Measurements from ENCODE around the gene BASP1. TPM values are rescaled to one million over a fixed set of nuclear protein-coding genes. Genes with fewer than 3 reads are reported as not detected.

Gene BASP1
- total and polyA plus RNA-seq, 7 experiments from 2014 or later = 0.23 to 9.6 (median 1.2) TPM; not detected in 1

- Histone ChIP-seq H3K27ac (ENCODE audit: low read depth, low read length) (no peak overlapping the region), H3K4me1 (ENCODE audit: control insufficient read depth in 2 of 2, insufficient read depth in 2 of 2, low read length in 2 of 2) (no peaks in the 10 kb centered on the region), H3K9me3 (ENCODE audit: control insufficient read depth in 2 of 3, low read length in 3 of 3) (no peaks in the 10 kb centered on the region), H3K4me3 (ENCODE audit: low read length) (no peak overlapping the region), H3K27me3 (ENCODE audit: control insufficient read depth in 2 of 2, insufficient read depth in 2 of 2, low read length in 2 of 2) (no peaks in the 10 kb centered on the region), H3K36me3 (ENCODE audit: control insufficient read depth in 2 of 3, insufficient read depth in 3 of 3, low read length in 3 of 3) (no peaks in the 10 kb centered on the region)
- intact Hi-C loops (cut with micrococcal nuclease) = no loop called here
- ChIA-PET POLR2A (no interaction called here), CTCF (no interaction called here)
- no peaks in the 10 kb centered on the region for H3K36me3 Mint-ChIP-seq
- ATAC-seq (no peak), DNase-seq (no peak)
- no peak overlapping the region for H3K27ac Mint-ChIP-seq
- H3K4me1 Mint-ChIP-seq = no peaks in the 10 kb centered on the region
- peaks cover 0 to 29% (median 17%) of the 10 kb centered on the region in 5 donors for H3K27me3 Mint-ChIP-seq
- no peak overlapping the region for H3K4me3 Mint-ChIP-seq
- H3K9me3 Mint-ChIP-seq = peaks cover 0 to 3% (median 0%) of the 10 kb centered on the region in 11 donors
These were observed 10.4 kb downstream of the BASP1 start for GRCh38 chr5:17227868-17228267.

- CTCF ChIA-PET = no interaction called here
- no peak for ATAC-seq
- Mint-ChIP-seq H3K4me3 (no peak overlapping the region), H3K27me3 (peaks cover 0 to 23% (median 12%) of the 10 kb centered on the region in 5 donors), H3K36me3 (no peaks in the 10 kb centered on the region), H3K9me3 (peaks cover 0 to 3% (median 0%) of the 10 kb centered on the region in 11 donors), H3K27ac (no peak overlapping the region), H3K4me1 (no peaks in the 10 kb centered on the region)
- no peak overlapping the region for H3K4me3 ChIP-seq (ENCODE audit: low read length)
- no peak overlapping the region for H3K27ac ChIP-seq (ENCODE audit: low read depth, low read length)
- POLR2A ChIA-PET = no interaction called here
- intact Hi-C loops (cut with micrococcal nuclease) = no loop called here
- H3K27me3 ChIP-seq (ENCODE audit: control insufficient read depth in 2 of 2, insufficient read depth in 2 of 2, low read length in 2 of 2) = no peaks in the 10 kb centered on the region
- H3K4me1 ChIP-seq (ENCODE audit: control insufficient read depth in 2 of 2, insufficient read depth in 2 of 2, low read length in 2 of 2) = no peaks in the 10 kb centered on the region
- H3K36me3 ChIP-seq (ENCODE audit: control insufficient read depth in 2 of 3, insufficient read depth in 3 of 3, low read length in 3 of 3) = no peaks in the 10 kb centered on the region
- no peak for DNase-seq
- no peaks in the 10 kb centered on the region for H3K9me3 ChIP-seq (ENCODE audit: control insufficient read depth in 2 of 3, low read length in 3 of 3)
These were observed 11.4 kb downstream of the BASP1 start for GRCh38 chr5:17228821-17229291.

GRCh38 chr5:17229313-17229712 is 11.9 kb downstream of the BASP1 start:
- Histone ChIP-seq H3K36me3 (ENCODE audit: control insufficient read depth in 2 of 3, insufficient read depth in 3 of 3, low read length in 3 of 3) (no peaks in the 10 kb centered on the region), H3K27ac (ENCODE audit: low read depth, low read length) (no peak overlapping the region)

GRCh38 chr5:17230191-17230590 is 12.8 kb downstream of the BASP1 start:
- ChIA-PET CTCF (no interaction called here), POLR2A (no interaction called here)
- no peak for ATAC-seq
- Mint-ChIP-seq H3K9me3 (peaks cover 0 to 1% (median 0%) of the 10 kb centered on the region in 11 donors), H3K36me3 (no peaks in the 10 kb centered on the region), H3K27me3 (peaks cover 0 to 19% (median 9%) of the 10 kb centered on the region in 5 donors), H3K27ac (no peak overlapping the region), H3K4me1 (no peaks in the 10 kb centered on the region), H3K4me3 (no peak overlapping the region)
- H3K4me3 ChIP-seq (ENCODE audit: low read length) = no peak overlapping the region
- intact Hi-C loops (cut with micrococcal nuclease) = no loop called here
- no peak for DNase-seq
- no peaks in the 10 kb centered on the region for H3K36me3 ChIP-seq (ENCODE audit: control insufficient read depth in 2 of 3, insufficient read depth in 3 of 3, low read length in 3 of 3)
- H3K9me3 ChIP-seq (ENCODE audit: control insufficient read depth in 2 of 3, low read length in 3 of 3) = no peaks in the 10 kb centered on the region
- no peak overlapping the region for H3K27ac ChIP-seq (ENCODE audit: low read depth, low read length)
- H3K4me1 ChIP-seq (ENCODE audit: control insufficient read depth in 2 of 2, insufficient read depth in 2 of 2, low read length in 2 of 2) = no peaks in the 10 kb centered on the region
- no peaks in the 10 kb centered on the region for H3K27me3 ChIP-seq (ENCODE audit: control insufficient read depth in 2 of 2, insufficient read depth in 2 of 2, low read length in 2 of 2)

More at GRCh38 chr5:17229313-17229712, 11.9 kb downstream of the BASP1 start:
- no peak for DNase-seq
- Mint-ChIP-seq H3K9me3 (peaks cover 0 to 3% (median 0%) of the 10 kb centered on the region in 11 donors), H3K4me3 (no peak overlapping the region), H3K4me1 (no peaks in the 10 kb centered on the region), H3K27me3 (peaks cover 0 to 20% (median 12%) of the 10 kb centered on the region in 5 donors), H3K27ac (no peak overlapping the region), H3K36me3 (no peaks in the 10 kb centered on the region)
- POLR2A ChIA-PET = no interaction called here
- no peak overlapping the region for H3K4me3 ChIP-seq (ENCODE audit: low read length)
- H3K27me3 ChIP-seq (ENCODE audit: control insufficient read depth in 2 of 2, insufficient read depth in 2 of 2, low read length in 2 of 2) = no peaks in the 10 kb centered on the region
- H3K4me1 ChIP-seq (ENCODE audit: control insufficient read depth in 2 of 2, insufficient read depth in 2 of 2, low read length in 2 of 2) = no peaks in the 10 kb centered on the region
- no peaks in the 10 kb centered on the region for H3K9me3 ChIP-seq (ENCODE audit: control insufficient read depth in 2 of 3, low read length in 3 of 3)
- intact Hi-C loops (cut with micrococcal nuclease) = no loop called here
- peak; percentile 12 for ATAC-seq
- CTCF ChIA-PET = no interaction called here

GRCh38 chr5:17230808-17231525 is 13.5 kb downstream of the BASP1 start:
- Mint-ChIP-seq H3K27ac (no peak overlapping the region), H3K4me3 (no peak overlapping the region), H3K36me3 (no peaks in the 10 kb centered on the region), H3K9me3 (no peaks in the 10 kb centered on the region), H3K27me3 (peaks cover 0 to 15% (median 6%) of the 10 kb centered on the region in 5 donors), H3K4me1 (no peaks in the 10 kb centered on the region)
- no peak for ATAC-seq
- H3K27ac ChIP-seq (ENCODE audit: low read depth, low read length) = no peak overlapping the region
- H3K36me3 ChIP-seq (ENCODE audit: control insufficient read depth in 2 of 3, insufficient read depth in 3 of 3, low read length in 3 of 3) = no peaks in the 10 kb centered on the region
- no peaks in the 10 kb centered on the region for H3K27me3 ChIP-seq (ENCODE audit: control insufficient read depth in 2 of 2, insufficient read depth in 2 of 2, low read length in 2 of 2)
- no peak overlapping the region for H3K4me3 ChIP-seq (ENCODE audit: low read length)
- H3K9me3 ChIP-seq (ENCODE audit: control insufficient read depth in 2 of 3, low read length in 3 of 3) = no peaks in the 10 kb centered on the region
- DNase-seq = no peak
- intact Hi-C loops (cut with micrococcal nuclease) = no loop called here
- no peaks in the 10 kb centered on the region for H3K4me1 ChIP-seq (ENCODE audit: control insufficient read depth in 2 of 2, insufficient read depth in 2 of 2, low read length in 2 of 2)
- CTCF ChIA-PET = no interaction called here
- POLR2A ChIA-PET = no interaction called here

GRCh38 chr5:17232405-17232804 is 15.0 kb downstream of the BASP1 start:
- Histone ChIP-seq H3K27me3 (ENCODE audit: control insufficient read depth in 2 of 2, insufficient read depth in 2 of 2, low read length in 2 of 2) (no peaks in the 10 kb centered on the region), H3K4me1 (ENCODE audit: control insufficient read depth in 2 of 2, insufficient read depth in 2 of 2, low read length in 2 of 2) (no peaks in the 10 kb centered on the region), H3K36me3 (ENCODE audit: control insufficient read depth in 2 of 3, insufficient read depth in 3 of 3, low read length in 3 of 3) (no peaks in the 10 kb centered on the region), H3K27ac (ENCODE audit: low read depth, low read length) (no peak overlapping the region), H3K4me3 (ENCODE audit: low read length) (no peak overlapping the region), H3K9me3 (ENCODE audit: control insufficient read depth in 2 of 3, low read length in 3 of 3) (no peaks in the 10 kb centered on the region)
- intact Hi-C loops (cut with micrococcal nuclease) = no loop called here
- DNase-seq (no peak), ATAC-seq (no peak)
- Mint-ChIP-seq H3K27ac (no peak overlapping the region), H3K27me3 (peaks cover 0 to 15% (median 6%) of the 10 kb centered on the region in 5 donors), H3K4me3 (no peak overlapping the region), H3K9me3 (no peaks in the 10 kb centered on the region), H3K36me3 (no peaks in the 10 kb centered on the region), H3K4me1 (no peaks in the 10 kb centered on the region)
- POLR2A ChIA-PET = no interaction called here
- CTCF ChIA-PET = no interaction called here

GRCh38 chr5:17233488-17233887 is 16.1 kb downstream of the BASP1 start:
- H3K27me3 Mint-ChIP-seq = peaks cover 0 to 15% (median 2%) of the 10 kb centered on the region in 5 donors
- DNase-seq (no peak), ATAC-seq (no peak)
- ChIA-PET POLR2A (no interaction called here), CTCF (no interaction called here)
- Histone ChIP-seq H3K27me3 (ENCODE audit: control insufficient read depth in 2 of 2, insufficient read depth in 2 of 2, low read length in 2 of 2) (no peaks in the 10 kb centered on the region), H3K4me3 (ENCODE audit: low read length) (no peak overlapping the region), H3K9me3 (ENCODE audit: control insufficient read depth in 2 of 3, low read length in 3 of 3) (no peaks in the 10 kb centered on the region), H3K27ac (ENCODE audit: low read depth, low read length) (no peak overlapping the region), H3K4me1 (ENCODE audit: control insufficient read depth in 2 of 2, insufficient read depth in 2 of 2, low read length in 2 of 2) (no peaks in the 10 kb centered on the region), H3K36me3 (ENCODE audit: control insufficient read depth in 2 of 3, insufficient read depth in 3 of 3, low read length in 3 of 3) (no peaks in the 10 kb centered on the region)
- H3K9me3 Mint-ChIP-seq = no peaks in the 10 kb centered on the region
- no peak overlapping the region for H3K4me3 Mint-ChIP-seq
- H3K36me3 Mint-ChIP-seq = no peaks in the 10 kb centered on the region
- no peaks in the 10 kb centered on the region for H3K4me1 Mint-ChIP-seq
- intact Hi-C loops (cut with micrococcal nuclease) = no loop called here
- H3K27ac Mint-ChIP-seq = no peak overlapping the region

Data from naive thymus-derived CD4-positive, alpha-beta T cell (primary cell).